Tibial artery (tissue), 4 donors: ENCODE measurements around the gene TRNT1.

Experiments
- DNase-seq, 2 donors: peaks; one replicate each; pipeline ENCODE4 v3.0.0-alpha.2; 2019
- H3K27ac ChIP-seq, 2 donors: fragments of 200-600 bp; sonication (generic) in 1 of 2; 1 replicate in 1 of 2; 2 replicates in 1 of 2; pipeline ENCODE4 v1.5.1; 2018 to 2019; ENCODE audit warnings: mild to moderate bottlenecking in 1 of 2
- H3K27me3 ChIP-seq, 2 donors: fragments of 200-600 bp; sonication (generic) in 1 of 2; one replicate each; pipeline versions ENCODE4 v1.5.1 to v1.6.0; 2016 to 2019
- H3K36me3 ChIP-seq, 3 donors: fragments of 200-600 bp; sonication (generic) in 2 of 3; one replicate each; pipeline ENCODE4 v1.5.1; 2016 to 2019; ENCODE audit warnings: mild to moderate bottlenecking in 2 of 3
- H3K4me1 ChIP-seq, 4 donors: fragments of 200-600 bp; sonication (generic) in 2 of 4; 1 replicate in 3 of 4; 2 replicates in 1 of 4; pipeline ENCODE4 v1.5.1; 2016 to 2019
- H3K4me3 ChIP-seq, 2 donors: fragments of 200-600 bp; sonication (generic) in 1 of 2; 1 replicate in 1 of 2; 2 replicates in 1 of 2; pipeline ENCODE4 v1.5.1; 2018 to 2019; ENCODE audit warnings: mild to moderate bottlenecking in 2 of 2
- H3K9me3 ChIP-seq, 3 donors: fragments of 200-600 bp; sonication (generic) in 1 of 3; one replicate each; pipeline ENCODE4 v1.5.1; 2016 to 2019
- intact Hi-C: fragments of 100-400 bp; cut with DNase I; formaldehyde crosslinking; loops from one replicate; pipeline ENCODE4 v1.15.0; 2023; ENCODE audit warnings: low total_unique reads
- TF ChIP-seq, protein P1 (sequence below), 2 experiments: fragments of 200-600 bp in 1 of 2; fragments of 450-650 bp in 1 of 2; IDR thresholded peaks; one replicate each; pipeline ENCODE4 v1.5.1; 2017 to 2019; ENCODE audit warnings: antibody characterized with exemption in 2 of 2, mild to moderate bottlenecking in 1 of 2, moderate library complexity in 1 of 2

Gene TRNT1

DNA sequence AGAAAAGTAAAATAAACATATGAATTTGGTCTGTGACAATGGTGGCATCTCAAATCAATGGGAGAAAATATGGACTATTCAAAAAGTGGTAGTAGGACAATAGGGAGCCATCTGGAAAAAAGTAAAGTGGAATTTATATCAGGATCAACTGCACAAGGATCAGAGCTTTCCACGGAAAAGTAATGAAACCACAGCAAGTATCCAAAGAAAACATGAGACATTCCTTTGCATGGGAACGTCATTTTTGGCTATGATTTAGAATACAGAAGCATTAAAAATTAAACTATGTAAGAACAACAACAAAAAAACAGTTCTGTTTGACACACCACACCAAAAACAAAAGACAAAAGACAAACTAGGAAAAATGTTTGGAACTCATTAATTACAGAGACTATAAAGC lies 34.1 kb downstream of the TRNT1 start:
- peaks cover 43 to 73% (median 50%) of the 10 kb centered on the region in 3 donors for H3K36me3 ChIP-seq
- no peaks in the 10 kb centered on the region for H3K27me3 ChIP-seq
- H3K4me3 ChIP-seq: no peak overlapping the region
- peak overlapping the region; percentile 39 to 54 for H3K27ac ChIP-seq
- H3K4me1 ChIP-seq: peaks cover 0 to 23% (median 11%) of the 10 kb centered on the region in 4 donors
- no peak for DNase-seq
- intact Hi-C loops: no loop called here
- no peaks in the 10 kb centered on the region for H3K9me3 ChIP-seq
- TF ChIP-seq, protein P1, sequence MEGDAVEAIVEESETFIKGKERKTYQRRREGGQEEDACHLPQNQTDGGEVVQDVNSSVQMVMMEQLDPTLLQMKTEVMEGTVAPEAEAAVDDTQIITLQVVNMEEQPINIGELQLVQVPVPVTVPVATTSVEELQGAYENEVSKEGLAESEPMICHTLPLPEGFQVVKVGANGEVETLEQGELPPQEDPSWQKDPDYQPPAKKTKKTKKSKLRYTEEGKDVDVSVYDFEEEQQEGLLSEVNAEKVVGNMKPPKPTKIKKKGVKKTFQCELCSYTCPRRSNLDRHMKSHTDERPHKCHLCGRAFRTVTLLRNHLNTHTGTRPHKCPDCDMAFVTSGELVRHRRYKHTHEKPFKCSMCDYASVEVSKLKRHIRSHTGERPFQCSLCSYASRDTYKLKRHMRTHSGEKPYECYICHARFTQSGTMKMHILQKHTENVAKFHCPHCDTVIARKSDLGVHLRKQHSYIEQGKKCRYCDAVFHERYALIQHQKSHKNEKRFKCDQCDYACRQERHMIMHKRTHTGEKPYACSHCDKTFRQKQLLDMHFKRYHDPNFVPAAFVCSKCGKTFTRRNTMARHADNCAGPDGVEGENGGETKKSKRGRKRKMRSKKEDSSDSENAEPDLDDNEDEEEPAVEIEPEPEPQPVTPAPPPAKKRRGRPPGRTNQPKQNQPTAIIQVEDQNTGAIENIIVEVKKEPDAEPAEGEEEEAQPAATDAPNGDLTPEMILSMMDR (IDR thresholded peaks at IDR 0.05): no peak

DNA sequence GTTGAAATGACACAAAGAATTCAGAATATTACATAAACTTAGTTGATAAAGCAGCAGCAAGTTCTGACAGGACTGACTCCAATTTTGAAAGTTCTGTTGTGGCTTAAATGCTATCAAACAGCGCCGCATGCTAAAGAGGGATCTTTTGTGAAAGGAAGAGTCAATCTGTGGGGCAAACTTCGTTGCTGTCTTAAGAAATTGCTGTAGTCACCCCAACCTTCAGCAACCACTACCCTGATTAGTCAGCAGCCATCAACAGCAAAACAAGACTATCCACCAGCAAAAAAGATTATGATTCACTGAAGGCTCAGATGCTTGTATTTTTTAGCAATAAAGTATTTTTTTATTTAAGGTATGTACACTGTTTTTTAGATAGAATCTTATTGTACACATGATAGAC lies 38.5 kb downstream of the TRNT1 start:
- DNase-seq: no peak
- intact Hi-C loops: no loop called here
- Histone ChIP-seq H3K4me3 (no peak overlapping the region), H3K4me1 (peaks cover 0 to 14% (median 7%) of the 10 kb centered on the region in 4 donors), H3K27ac (no peak overlapping the region), H3K9me3 (no peaks in the 10 kb centered on the region), H3K27me3 (no peaks in the 10 kb centered on the region), H3K36me3 (peaks cover 49 to 75% (median 72%) of the 10 kb centered on the region in 3 donors)
- TF ChIP-seq, protein P1 (IDR thresholded peaks at IDR 0.05): no peak

GRCh38 chr3:3165650-3166049 lies 38.9 kb downstream of the TRNT1 start:
- Histone ChIP-seq H3K4me1 (peaks cover 0 to 10% (median 4%) of the 10 kb centered on the region in 4 donors), H3K9me3 (no peaks in the 10 kb centered on the region), H3K27ac (no peak overlapping the region), H3K27me3 (no peaks in the 10 kb centered on the region), H3K36me3 (peaks cover 52 to 79% (median 76%) of the 10 kb centered on the region in 3 donors), H3K4me3 (no peak overlapping the region)
- intact Hi-C loops: no loop called here
- DNase-seq: no peak
- TF ChIP-seq, protein P1 (IDR thresholded peaks at IDR 0.05): no peak

DNA sequence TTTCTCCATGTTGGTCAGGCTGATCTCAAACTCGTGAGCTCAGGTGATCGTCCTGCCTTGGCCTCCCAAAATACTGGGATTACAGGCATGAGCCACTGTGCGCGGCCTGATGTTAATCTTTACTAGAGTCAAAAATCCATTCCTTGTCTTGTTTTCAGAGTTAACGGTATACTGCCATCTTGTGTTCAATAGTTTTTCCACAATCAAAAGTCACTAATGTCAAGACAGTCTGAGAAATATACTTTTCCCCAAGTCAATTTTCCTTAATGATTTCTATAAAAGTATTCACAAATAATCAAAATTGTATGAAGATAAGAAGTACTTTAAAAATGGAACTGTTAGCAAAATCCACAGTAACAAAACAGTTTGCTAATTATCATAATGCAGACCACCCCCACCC lies 44.3 kb downstream of the TRNT1 start:
- no peak for DNase-seq
- no peak overlapping the region for H3K27ac ChIP-seq
- TF ChIP-seq, protein P1 (IDR thresholded peaks at IDR 0.05): peak in 1 of 2 experiments; percentile 9
- H3K9me3 ChIP-seq: no peaks in the 10 kb centered on the region
- peaks cover 0 to 6% (median 3%) of the 10 kb centered on the region in 4 donors for H3K4me1 ChIP-seq
- intact Hi-C loops: no loop called here
- H3K36me3 ChIP-seq: peaks cover 61 to 73% (median 72%) of the 10 kb centered on the region in 3 donors
- no peak overlapping the region for H3K4me3 ChIP-seq
- no peaks in the 10 kb centered on the region for H3K27me3 ChIP-seq

DNA sequence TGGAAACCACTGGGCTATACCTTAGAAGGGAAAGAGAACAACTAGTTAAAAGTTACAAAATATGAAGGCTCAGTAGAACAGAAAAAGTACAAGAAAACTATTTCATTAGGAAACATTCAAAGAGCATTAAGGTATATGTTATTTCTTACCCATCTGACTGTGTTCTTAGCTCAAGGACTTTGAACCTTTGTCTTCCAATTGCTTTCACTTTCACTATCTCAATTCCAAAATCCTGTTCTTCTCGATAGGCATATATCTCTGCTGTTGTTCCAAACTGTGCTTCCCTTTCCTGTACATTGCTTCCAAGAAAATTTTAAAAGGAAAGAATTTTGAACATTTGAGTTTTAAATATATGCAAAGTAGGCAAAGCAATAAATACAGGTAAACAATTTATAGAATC lies 45.9 kb downstream of the TRNT1 start:
- no peak for DNase-seq
- H3K27ac ChIP-seq: no peak overlapping the region
- H3K4me3 ChIP-seq: no peak overlapping the region
- peaks cover 0 to 19% (median 12%) of the 10 kb centered on the region in 4 donors for H3K4me1 ChIP-seq
- no peaks in the 10 kb centered on the region for H3K9me3 ChIP-seq
- peaks cover 45 to 61% (median 57%) of the 10 kb centered on the region in 3 donors for H3K36me3 ChIP-seq
- TF ChIP-seq, protein P1 (IDR thresholded peaks at IDR 0.05): no peak
- intact Hi-C loops: no loop called here
- H3K27me3 ChIP-seq: no peaks in the 10 kb centered on the region
